ENCODE measurements around the gene ANKRD6. TPM values are rescaled to one million over a fixed set of nuclear protein-coding genes. Genes with fewer than 3 reads are reported as not detected.

The ANKRD6 gene
- total RNA-seq, 1 experiment from 2014 or later, result 1.0 TPM

DNA sequence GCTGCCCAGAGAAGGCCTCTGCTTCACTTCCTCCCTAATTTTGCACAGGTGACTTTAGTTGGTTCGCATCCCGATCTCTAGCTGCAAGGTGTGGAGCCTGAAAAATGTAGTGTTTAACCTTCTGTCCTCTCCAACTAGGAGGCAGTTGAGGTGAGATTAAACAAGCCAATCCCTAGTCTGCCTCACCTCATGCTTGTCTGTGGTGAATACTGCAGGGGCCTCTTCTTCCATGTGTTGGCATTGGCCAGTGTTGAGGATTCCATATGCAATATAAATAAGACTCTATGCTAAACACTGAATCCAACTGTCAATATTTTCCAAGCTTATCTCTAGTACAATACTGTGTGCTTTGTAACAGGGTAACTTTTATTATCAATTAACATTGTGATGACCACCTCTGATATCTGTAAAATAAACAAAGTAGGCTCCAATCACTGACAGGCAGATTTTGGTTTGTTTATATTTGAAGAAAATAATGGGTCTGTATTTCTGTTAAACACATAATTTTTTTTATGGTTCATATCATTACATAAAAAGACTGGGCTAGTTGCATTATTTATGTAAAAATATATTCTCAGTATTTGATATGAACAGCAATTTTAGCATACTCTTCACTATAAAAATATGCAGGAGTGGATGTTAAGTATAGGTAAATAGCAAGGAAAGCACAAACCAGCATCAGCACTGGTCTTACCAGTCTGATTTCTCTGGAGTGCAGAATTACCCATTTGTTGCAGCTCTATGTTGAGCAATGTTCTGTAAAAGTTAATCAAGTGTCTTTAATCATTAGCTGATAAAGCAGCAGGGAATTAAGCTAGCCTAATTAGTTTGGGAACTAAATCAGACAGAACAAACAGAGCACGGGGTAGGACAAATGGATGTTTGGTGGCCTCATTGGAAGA, 74.0 kb downstream of the ANKRD6 start:
- DNase-seq (ENCODE audit: low read depth), result no peak

GRCh38 chr6:89508755-89509563, 76.0 kb downstream of the ANKRD6 start:
- DNase-seq (ENCODE audit: low read depth), result no peak

- DNase-seq (ENCODE audit: low read depth), result no peak
Measured at GRCh38 chr6:89509777-89510281, 76.9 kb downstream of the ANKRD6 start.

DNA sequence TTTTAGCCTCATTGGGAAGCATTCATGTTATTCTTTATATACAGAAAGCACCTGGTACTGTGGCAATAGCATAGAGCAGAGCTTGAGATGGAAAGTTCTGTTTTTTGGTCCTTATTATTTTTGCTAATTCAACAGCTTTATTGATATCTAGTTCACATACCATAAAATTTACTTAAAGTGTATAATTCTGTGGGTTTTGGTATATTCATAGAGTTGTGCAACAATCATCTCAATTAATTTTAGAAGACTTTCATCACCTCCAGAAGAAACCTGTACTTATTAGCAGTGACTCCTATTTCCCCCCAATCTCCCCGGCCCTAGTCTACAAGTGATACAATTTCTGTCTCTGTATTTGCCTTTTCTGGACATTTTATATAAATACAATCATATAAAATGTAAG, 77.4 kb downstream of the ANKRD6 start:
- no peak for DNase-seq (ENCODE audit: low read depth)

GRCh38 chr6:89518352-89519055, 85.6 kb downstream of the ANKRD6 start:
- DNase-seq (ENCODE audit: low read depth), result no peak

DNA sequence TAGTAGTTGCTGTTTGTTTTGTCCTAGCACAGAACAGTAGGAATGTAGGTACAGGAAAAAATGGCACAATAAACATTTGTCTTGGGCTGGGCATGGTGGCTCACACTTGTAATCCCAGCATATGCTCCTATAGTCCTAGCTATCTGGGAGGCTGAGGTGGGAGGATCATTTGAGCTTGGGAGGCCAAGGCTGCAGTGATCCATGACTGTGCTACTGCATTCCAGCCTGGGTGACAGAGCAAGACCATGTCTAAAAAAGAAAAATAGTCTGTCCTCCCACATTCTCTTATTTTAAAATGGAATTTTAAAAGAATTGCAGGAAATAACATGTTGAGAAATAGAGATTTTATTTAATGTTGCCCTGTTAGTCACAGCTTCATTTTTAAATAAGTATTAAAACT, 87.8 kb downstream of the ANKRD6 start:
- no peak for DNase-seq (ENCODE audit: low read depth)

DNA sequence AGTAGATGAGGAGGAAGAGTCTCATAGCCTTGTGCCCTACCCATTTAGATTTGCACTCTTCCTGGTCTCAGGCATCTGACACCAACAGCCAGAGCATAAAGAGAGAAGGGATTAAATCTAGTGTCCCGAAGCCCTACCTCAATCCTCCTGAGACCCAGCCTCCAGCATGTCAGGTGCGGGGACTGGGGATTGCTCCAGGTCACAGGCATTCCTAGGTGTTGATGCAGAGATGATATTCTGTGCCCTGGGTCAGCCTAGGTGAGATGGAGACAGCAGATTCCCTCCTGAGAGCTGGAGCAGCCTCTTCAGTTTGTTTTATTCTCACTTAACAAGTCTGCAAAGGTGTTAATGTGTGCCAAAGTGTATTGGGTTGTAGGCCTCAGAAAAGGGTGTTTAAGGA, 89.8 kb downstream of the ANKRD6 start:
- DNase-seq (ENCODE audit: low read depth), result no peak

DNA sequence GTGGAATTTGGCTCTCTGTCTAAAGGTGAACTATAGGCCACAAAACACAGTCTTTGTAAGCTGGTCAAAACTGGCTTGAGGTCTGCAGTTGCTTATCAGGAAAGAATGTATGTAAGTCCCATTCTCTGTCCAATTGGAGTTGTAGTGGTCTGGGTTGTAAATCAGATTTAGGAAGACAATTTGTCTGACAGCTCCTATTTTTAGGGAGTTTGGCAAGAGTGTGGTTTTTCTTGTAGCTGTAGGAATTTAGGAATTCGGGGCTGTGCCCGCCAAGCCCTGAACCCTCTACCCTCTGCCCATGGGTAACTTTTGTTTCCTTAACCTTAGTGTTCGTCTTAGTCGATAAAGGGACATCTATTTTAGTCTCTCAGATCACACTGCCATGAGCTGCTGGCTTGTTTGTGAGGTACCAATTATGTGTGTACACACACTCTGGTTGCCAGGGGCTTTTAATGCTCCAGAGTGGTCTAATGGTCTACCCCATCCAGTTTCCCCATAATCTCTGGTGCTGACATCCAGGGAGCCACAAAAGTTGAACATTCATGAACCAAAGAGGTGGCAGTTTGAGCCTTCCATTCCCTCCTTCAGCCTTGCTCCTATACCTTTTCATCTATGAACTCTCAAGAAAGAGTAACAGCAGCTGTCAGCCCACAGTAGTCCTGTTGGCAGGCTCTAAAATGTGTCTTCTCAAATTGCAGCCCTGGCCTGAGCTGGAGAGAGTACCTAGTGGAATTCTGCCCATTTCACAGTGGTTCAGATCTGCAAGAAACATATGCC, 93.0 kb downstream of the ANKRD6 start:
- DNase-seq (ENCODE audit: low read depth), result no peak

GRCh38 chr6:89526563-89526869, 93.6 kb downstream of the ANKRD6 start:
- DNase-seq (ENCODE audit: low read depth), result no peak

DNA sequence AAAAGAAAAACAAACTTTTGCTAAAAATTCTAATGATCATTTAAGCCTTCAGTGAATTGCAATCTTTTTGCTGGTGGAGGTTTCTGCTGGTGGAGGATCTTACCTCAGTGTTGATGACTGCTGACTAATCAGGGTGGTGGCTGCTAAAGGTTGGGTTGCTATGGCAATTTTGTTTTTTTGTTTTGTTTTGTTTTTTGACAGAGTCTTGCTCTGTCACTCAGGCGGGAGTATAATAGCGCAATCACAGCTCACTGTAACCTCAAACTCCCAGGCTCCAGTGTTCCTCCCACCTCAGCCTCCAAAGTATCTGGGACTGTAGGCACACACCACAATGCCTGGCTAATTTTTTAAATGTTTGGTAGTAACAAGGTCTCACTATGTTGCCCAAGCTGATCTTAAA, 94.7 kb downstream of the ANKRD6 start:
- DNase-seq (ENCODE audit: low read depth), result peak; percentile 30

GRCh38 chr6:89528866-89529265, 95.9 kb downstream of the ANKRD6 start:
- DNase-seq (ENCODE audit: low read depth), result no peak

GRCh38 chr6:89530982-89531381, 98.0 kb downstream of the ANKRD6 start:
- DNase-seq (ENCODE audit: low read depth), result no peak

- DNase-seq (ENCODE audit: low read depth), result no peak
Measured at GRCh38 chr6:89536231-89536630, 103.3 kb downstream of the ANKRD6 start.

GRCh38 chr6:89539779-89540178, 106.8 kb downstream of the ANKRD6 start:
- no peak for DNase-seq (ENCODE audit: low read depth)

GRCh38 chr6:89542081-89542857, 109.3 kb downstream of the ANKRD6 start:
- DNase-seq (ENCODE audit: low read depth), result no peak

DNA sequence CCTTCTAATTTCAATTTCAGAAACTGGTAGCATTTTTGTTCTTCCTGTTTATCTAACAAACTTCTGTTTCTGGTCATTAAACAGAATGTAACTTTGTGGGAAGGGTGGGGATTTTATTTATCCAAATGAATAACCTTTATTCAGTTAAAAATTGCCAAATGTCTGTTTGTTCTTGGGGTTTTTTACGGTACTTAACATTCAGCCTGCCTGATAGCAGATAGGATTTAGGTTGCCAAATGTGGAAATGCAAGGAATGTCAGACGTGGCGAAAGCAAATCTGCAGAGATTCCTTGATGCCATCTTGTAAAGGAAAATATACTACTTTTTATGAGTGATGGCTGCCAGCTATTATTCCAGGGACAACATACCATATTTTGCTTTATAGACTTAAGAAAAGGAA, 109.9 kb downstream of the ANKRD6 start:
- DNase-seq (ENCODE audit: low read depth), result no peak

DNA sequence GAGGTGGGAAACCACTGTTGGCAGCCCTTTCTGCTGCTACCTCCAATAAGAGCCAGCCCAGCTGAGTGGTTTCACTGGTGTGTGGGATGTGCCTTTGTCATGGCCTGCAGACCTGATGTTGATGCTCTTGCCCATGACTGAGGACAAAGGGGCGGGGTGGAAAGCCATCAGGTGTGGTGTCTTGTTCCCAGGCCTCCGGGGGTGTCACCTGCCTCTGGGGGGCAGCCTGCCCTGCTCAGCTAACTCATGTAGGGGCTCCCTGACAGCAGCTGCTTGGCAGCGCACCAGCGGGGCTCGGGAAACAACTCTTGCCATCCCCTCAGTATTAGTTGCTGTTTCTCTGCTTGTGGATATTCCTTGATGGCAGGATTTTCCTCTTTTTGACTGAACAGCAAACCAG, 114.3 kb downstream of the ANKRD6 start:
- DNase-seq (ENCODE audit: low read depth), result no peak

DNA sequence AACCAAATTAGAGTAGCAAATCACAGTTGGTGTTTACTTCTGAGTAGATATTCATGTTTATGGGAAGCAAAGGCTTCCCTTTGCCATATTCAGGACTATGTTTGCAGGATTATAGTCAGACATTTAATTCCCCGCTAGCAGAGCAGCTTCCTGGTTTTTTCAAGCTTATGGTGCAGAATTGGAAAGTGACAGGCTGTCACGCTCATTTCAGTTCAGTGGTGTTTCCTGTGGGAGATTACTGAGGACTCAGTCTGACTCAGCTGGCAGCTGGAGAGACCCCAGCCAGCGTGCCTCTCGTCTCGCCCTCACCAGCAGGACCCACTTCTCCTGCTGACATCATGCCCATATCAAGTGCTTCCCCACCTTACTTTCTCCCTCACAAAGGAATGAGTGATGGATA, 120.5 kb downstream of the ANKRD6 start:
- DNase-seq (ENCODE audit: low read depth), result no peak

- DNase-seq (ENCODE audit: low read depth), result no peak
Measured at GRCh38 chr6:89554106-89554505, 121.2 kb downstream of the ANKRD6 start.

GRCh38 chr6:89555031-89555430, 122.1 kb downstream of the ANKRD6 start:
- no peak for DNase-seq (ENCODE audit: low read depth)

Measured in HT1080 (cell line).